GM21367 (cell line): Measurements from ENCODE around the gene ZNF222.

Source experiments
- ATAC-seq: cut with Tn5 transposase; IDR thresholded peaks from one replicate; pipeline ENCODE4 v1.9.1; 2021; ENCODE audit not compliant: unreplicated experiment

ZNF222 gene

DNA sequence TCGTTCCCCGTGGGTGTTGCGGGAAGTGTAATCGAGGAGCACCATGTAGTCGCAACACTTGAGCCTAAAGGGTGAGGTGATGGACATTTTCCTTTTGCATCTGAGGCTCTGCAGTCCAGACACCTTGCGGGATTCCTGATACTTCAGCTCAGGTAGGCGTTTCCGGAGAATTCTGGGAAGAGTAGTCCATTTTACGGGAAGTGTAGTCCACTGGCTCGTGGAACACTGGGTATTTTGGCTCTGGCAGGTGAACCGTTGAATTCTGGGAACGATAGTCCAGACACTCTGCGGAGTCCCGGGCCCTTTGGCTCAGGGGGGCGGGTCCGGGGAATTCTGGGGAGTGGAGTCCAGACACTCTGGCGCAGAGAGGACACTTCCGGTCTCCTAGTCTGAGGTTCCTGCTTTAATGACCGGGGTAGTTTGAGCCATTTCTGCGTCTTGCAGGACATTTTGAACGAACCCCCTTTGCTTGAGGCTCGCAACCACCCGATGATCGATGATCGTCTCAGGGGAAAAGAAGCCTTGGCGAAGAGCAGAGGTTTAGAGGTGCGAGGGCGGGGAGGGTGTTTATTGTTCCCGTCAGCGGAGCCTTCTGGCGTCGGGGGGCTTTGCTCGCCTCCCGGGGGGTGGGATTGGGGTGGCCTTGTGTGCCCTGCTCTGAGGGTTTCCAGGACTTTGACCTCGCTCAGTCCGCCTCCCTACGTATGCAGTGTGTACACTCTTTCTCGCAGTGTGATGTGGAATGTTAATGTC lies 26.6 kb downstream of the ZNF222 start, which contains the start of gene ZNF223:
TSS of gene ZNF223 (plus strand) at position 387 of the 753 bp plus-strand sequence. CDS start 3,141 bp downstream, outside the sequence.
- ATAC-seq: no peak

DNA sequence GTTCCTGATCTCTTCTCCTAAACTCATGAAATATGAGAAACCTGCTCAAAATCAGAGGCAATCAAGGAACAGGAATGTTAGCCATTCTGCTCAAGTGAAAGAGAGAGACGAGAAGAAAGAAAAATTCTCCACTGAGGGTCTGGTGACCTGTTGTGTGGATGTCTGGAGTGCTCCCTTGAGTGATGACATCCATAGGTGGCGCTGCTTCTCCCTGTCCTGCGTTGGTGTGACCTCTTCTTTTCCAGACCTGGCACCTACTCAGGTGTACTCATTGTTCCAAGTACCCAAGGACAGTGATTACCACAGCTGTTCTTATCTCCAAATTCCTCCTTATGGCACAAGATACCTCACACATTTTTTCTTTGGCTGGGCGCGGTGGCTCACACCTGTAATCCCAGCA lies 30.7 kb downstream of the ZNF222 start:
- ATAC-seq: no peak

DNA sequence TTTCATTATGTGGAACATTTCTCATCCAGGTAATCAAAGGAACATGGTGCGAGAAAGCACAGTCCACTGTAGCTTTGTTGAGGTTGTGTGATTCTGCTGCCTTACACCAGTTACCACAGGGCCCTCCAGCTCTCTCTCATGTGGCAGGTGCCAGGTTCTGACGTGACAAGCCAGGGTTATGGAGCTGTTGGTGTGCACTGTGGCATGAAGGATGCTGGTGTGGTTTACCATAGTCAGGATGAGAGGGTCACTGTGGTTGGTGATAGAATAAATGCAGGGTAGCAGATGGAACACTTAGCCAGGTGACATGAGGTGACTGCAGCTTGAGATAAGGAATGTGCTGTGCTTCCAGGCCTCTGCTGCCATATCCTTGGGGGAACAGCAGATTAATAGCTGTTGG lies 34.0 kb downstream of the ZNF222 start:
- no peak for ATAC-seq

- no peak for ATAC-seq
Measured at GRCh38 chr19:44061038-44061437, 35.9 kb downstream of the ZNF222 start.

DNA sequence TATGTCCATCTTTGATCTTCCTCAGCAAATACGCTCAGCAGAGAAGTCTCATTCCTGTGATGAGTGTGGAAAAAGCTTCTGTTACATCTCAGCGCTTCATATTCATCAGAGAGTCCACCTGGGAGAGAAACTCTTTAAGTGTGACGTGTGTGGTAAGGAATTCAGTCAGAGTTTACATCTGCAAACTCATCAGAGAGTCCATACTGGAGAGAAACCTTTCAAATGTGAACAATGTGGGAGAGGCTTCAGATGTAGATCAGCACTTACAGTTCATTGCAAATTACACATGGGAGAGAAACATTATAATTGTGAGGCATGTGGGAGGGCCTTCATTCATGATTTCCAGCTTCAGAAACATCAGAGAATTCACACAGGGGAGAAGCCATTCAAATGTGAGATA lies 41.1 kb downstream of the ZNF222 start:
- no peak for ATAC-seq

- no peak for ATAC-seq
Measured at GRCh38 chr19:44069415-44069814, 44.2 kb downstream of the ZNF222 start.

DNA sequence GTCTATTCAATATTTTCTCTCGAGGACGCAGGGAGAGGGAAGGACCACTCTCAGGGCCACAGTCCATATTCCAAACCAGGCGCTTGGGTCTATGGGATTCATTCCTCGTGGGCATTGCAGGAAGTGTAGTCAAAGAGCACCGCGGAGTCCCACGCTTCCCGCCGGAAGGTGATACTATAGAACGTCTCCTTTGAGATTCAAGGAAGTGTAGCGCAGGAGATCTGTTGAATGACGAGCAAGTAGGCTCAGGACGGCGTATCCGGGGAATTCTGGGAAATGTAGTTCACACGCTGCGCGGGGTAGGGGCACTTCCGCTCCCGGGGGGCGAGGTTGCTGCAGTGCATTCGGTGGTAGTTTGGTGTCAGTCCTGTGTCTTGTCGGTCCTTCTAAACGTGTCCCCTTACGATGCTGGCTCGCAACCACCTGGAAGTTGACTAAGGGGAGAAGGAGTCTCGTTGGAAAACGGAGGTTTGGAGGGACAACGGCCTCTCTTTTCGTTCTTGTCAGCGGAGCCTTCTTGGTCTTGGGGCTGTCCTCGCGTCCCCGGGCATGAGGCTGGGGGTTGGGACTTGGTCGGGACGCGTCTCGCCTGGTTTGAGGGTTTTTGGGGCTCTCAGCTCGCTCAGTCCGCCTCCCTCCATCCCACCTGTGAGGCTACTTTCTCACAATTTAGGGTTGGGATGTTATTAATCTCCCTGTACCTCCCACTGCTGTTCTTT lies 46.8 kb downstream of the ZNF222 start, which contains the start of gene ZNF284:
TSS of gene ZNF284 (plus strand) at position 336 of the 719 bp plus-strand sequence. CDS start 4,231 bp downstream, outside the sequence.
- ATAC-seq: peak; percentile 81

DNA sequence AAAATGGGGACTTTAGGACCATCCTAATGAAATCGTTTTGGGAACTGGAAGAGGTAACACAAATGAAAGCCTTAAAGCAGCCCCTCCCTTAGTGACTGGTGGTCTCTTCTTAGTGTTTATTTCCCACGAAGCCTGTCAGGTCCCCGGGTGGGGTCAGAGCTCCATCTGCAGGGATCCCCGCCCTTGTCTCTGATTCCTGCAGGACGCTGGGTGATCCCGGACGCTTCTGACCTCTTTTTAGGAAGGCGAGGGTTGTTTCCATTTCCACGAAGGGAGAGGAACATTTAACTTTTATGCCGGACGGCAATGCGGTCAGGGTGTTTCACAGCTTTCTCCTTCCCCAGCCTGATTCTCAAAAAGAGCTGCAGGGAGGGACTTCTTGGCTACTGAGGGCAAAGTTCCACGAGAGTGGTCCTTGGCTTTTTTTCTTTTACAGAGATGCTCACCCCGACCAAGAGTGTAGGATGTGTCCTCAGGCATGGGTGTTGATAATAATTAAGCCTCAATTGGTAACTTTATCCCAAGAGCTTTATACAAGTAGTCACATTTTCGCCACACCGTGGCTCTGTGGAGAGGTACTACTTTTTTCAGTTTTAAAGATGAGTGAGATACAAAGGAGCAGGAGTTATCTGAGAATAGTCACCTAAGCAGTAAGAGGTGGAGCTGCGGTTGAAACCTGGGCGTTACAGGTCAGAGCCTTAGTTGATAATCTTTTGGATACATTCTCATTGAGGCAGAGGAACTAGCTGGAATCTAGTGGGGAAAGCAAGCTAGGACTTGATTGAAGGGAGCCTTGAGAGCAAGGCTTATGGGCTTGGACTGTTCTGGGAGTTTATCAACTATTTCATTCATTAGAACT lies 47.6 kb downstream of the ZNF222 start:
- no peak for ATAC-seq

GRCh38 chr19:44076325-44076724 lies 51.1 kb downstream of the ZNF222 start:
- no peak for ATAC-seq
